Mucosa of descending colon (tissue), 3 donors: ENCODE results near the gene ITGA6. TPM values are rescaled to one million over a fixed set of nuclear protein-coding genes. Genes with fewer than 3 reads are reported as not detected.

Experiments used
- ATAC-seq: fragments of 200-7000 bp; cut with Tn5 transposase; one replicate; pipeline ENCODE4 v1.9.1; 2020; ENCODE audit warnings: mild to moderate bottlenecking, moderate library complexity
- DNase-seq, 3 donors: peaks; one replicate each; pipeline ENCODE4 v3.0.0-alpha.2; 2020
- H3K36me3 ChIP-seq: fragments of 200-600 bp; one replicate; pipeline ENCODE4 v1.8.0; 2021; ENCODE audit warnings: low read depth, mild to moderate bottlenecking
- H3K4me1 ChIP-seq: fragments of 200-600 bp; one replicate; pipeline ENCODE4 v1.8.0; 2021; ENCODE audit warnings: low read depth, mild to moderate bottlenecking
- H3K4me3 ChIP-seq: fragments of 200-600 bp; one replicate; pipeline ENCODE4 v1.8.0; 2021; ENCODE audit warnings: mild to moderate bottlenecking
- H3K9me3 ChIP-seq: fragments of 200-600 bp; one replicate; pipeline ENCODE4 v1.8.0; 2021; ENCODE audit warnings: mild to moderate bottlenecking
- CTCF ChIP-seq: fragments of 200-600 bp; IDR thresholded peaks from one replicate; pipeline ENCODE4 v1.8.0; 2022; ENCODE audit warnings: antibody characterized with exemption, mild to moderate bottlenecking
- intact Hi-C, 2 donors: fragments of 100-400 bp; cut with DNase I in 1 of 2; cut with micrococcal nuclease in 1 of 2; formaldehyde crosslinking; loops; one replicate each; pipeline versions ENCODE4 v1.11.0 to v1.11.1; 2022; cut with DNase I, micrococcal nuclease
- total RNA-seq, 3 donors: library from RNA; stranded (reverse); fragmentation: NEBNext Ultra II Directional in 2 of 3; extraction: Animal tissue kit (Norgen Biotek cat#: 25700) in 2 of 3; gene quantifications; one replicate each; pipeline versions ENCODE4 v1.2.1 to v1.2.4, GENCODE V29; 2021 to 2023
- donor health status: DM: no; HTN: no; CAD: no; lungs with moderate emphysema.
- donor health status: DM: no; HTN: no; CAD: no.
- donor health status: DM: no; HTN: yes; CAD: no.

The ITGA6 gene
- total RNA-seq, 3 donors from 2014 or later, result 116 to 192 (median 178) TPM

- intact Hi-C loops, result loop anchor here in 1 of 2 donors (5.0 kb wide), 2 partner anchors 35 to 290 kb away; partner anchors contain the start of gene ITGA6
- Histone ChIP-seq H3K36me3 (no peaks in the 10 kb centered on the region), H3K4me1 (peaks cover 51% of the 10 kb centered on the region), H3K4me3 (no peak overlapping the region), H3K9me3 (no peaks in the 10 kb centered on the region)
- no peak for DNase-seq
- no peak for ATAC-seq
- TF ChIP-seq CTCF, result no peak
Measured at GRCh38 chr2:172462373-172462848, 35.0 kb downstream of the ITGA6 start.

GRCh38 chr2:172462849-172463381 lies 35.5 kb downstream of the ITGA6 start:
- ATAC-seq, result peak; percentile 73

DNA sequence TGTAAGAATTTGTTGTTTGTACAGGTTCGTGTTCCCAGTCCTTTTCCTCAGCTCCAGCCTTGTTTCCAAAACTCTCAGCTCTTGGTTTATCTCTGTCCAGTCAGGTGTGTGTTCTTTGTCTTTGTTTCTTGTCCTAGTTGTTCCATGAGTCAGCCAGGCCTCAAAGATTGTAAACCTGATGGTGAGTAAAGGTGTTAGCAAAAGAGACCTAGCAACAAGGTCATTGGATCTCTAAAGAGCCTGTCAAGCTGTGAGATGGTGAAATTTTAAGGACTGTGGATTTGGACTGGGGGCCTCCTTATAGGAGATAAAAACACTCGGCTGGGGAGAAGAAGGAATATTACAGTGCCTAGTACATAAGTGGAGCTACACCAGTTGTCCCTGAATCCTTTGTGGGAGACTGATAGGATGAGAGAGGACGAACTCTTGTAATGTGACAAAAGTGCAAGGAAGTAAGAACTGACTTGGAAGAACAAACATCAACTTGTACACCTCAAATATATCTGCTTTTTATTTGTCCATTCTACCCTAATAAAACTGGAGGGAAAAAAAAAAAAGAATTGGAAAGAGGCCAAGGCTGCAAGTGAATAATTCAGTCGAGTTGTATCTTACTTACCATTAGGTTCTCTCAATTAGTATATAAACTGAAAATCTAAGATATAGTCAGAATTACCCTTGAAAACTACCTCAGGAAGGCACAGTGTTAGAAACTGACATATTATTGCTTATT lies 37.2 kb downstream of the ITGA6 start:
- Histone ChIP-seq H3K36me3 (no peaks in the 10 kb centered on the region), H3K4me1 (peaks cover 50% of the 10 kb centered on the region), H3K9me3 (no peaks in the 10 kb centered on the region), H3K4me3 (no peak overlapping the region)
- intact Hi-C loops, result loop anchor here (5.0 kb wide), 2 partner anchors 37 to 292 kb away; partner anchors contain the start of gene ITGA6 (in 1 of the 2)
- DNase-seq (no peak), ATAC-seq (peak; percentile 56)
- TF ChIP-seq CTCF, result no peak

More at GRCh38 chr2:172462849-172463381, 35.5 kb downstream of the ITGA6 start:
- DNase-seq, result peak in 2 of 3 donors; percentile 39 to 66
- H3K4me1 ChIP-seq, result peaks cover 51% of the 10 kb centered on the region
- H3K36me3 ChIP-seq, result no peaks in the 10 kb centered on the region
- no peak for TF ChIP-seq CTCF
- intact Hi-C loops, result loop anchor here in 1 of 2 donors (5.0 kb wide), 2 partner anchors 36 to 291 kb away; partner anchors contain the start of gene ITGA6
- H3K4me3 ChIP-seq, result no peak overlapping the region
- no peaks in the 10 kb centered on the region for H3K9me3 ChIP-seq

DNA sequence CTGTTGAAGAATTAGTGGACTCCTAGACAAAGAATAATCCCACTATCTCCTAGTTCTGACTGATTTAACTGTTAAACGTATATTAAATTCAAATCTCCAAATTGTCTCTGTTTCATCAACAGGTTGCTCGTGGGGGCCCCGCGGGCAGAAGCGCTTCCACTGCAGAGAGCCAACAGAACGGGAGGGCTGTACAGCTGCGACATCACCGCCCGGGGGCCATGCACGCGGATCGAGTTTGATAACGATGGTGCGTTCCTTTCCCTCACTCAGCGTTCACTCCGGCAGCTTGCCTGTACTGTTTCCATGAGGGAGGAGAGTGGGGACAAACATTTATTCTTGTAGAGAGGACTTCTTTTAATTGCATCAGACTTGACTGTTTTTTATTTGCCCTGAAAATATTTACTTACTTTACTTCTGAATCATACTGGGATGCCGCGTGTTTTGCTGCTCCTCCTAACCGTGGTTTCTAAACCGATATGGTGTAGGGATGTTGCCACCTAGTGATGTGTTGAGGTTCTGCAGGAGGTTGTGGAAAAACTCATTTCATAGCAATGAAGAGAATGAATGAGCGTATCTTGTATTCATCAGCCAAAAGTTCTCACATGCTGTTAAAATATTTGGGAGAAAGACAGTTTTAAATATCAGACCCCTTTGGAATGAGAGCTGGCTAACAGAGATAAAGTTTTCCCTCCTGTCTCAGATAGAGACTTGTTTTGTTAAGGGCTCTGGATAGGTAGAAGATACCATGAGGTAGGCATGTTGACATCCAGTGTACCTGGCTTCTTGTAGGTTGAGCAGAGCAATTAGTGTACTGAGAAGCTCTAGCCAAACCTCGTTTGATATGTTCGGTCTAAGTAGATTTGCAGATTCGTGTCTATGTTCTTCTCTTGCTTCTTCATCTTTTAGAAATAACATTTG lies 38.3 kb downstream of the ITGA6 start:
- ATAC-seq (peak; percentile 61), DNase-seq (peak; percentile 64 to 91 (median 67))
- peak; percentile 65 for TF ChIP-seq CTCF
- H3K4me3 ChIP-seq, result no peak overlapping the region
- intact Hi-C loops, result loop anchor here in 1 of 2 donors (5.0 kb wide), 1 partner anchor 293 kb away; no protein-coding TSS in a partner anchor
- H3K36me3 ChIP-seq, result no peaks in the 10 kb centered on the region
- peaks cover 43% of the 10 kb centered on the region for H3K4me1 ChIP-seq
- no peaks in the 10 kb centered on the region for H3K9me3 ChIP-seq

GRCh38 chr2:172467382-172467781 lies 40.0 kb downstream of the ITGA6 start:
- Histone ChIP-seq H3K4me3 (no peak overlapping the region), H3K36me3 (no peaks in the 10 kb centered on the region), H3K9me3 (no peaks in the 10 kb centered on the region), H3K4me1 (peaks cover 27% of the 10 kb centered on the region)
- ATAC-seq (no peak), DNase-seq (no peak)
- no peak for TF ChIP-seq CTCF
- intact Hi-C loops, result loop anchor here in 1 of 2 donors (5.0 kb wide), 1 partner anchor 295 kb away; no protein-coding TSS in a partner anchor
